ENCODE data around the gene ZKSCAN1. TPM values are rescaled to one million over a fixed set of nuclear protein-coding genes. Genes with fewer than 3 reads are reported as not detected.
"Not testable (repeated sequence)": the region's sequence is repeated elsewhere in the genome, so short reads cannot be mapped to it uniquely, and the experiment has no call there.

ZKSCAN1 gene
- total RNA-seq, 1 experiment from 2014 or later, result 19.4 TPM

- not testable (repeated sequence) for H3K4me3 ChIP-seq; H3K9me3 ChIP-seq (replicated peaks); H3K27ac ChIP-seq; DNase-seq (ENCODE audit: low read depth in 1 of 2, low spot score in 2 of 2); H3K27me3 ChIP-seq (replicated peaks)
- Histone ChIP-seq H3K36me3 (peaks cover 11% of the 10 kb centered on the region; the same call in 1 of the 2 replicates), H3K4me1 (replicated peaks) (peaks cover 18% of the 10 kb centered on the region)
Observed at GRCh38 chr7:100012385-100013327, 2.7 kb upstream of the ZKSCAN1 start.

GRCh38 chr7:100013328-100013676 is 2.1 kb upstream of the ZKSCAN1 start:
- H3K36me3 ChIP-seq, result peaks cover 16% of the 10 kb centered on the region
- H3K27ac ChIP-seq, result no peak overlapping the region
- peaks cover 20% of the 10 kb centered on the region for H3K4me1 ChIP-seq (replicated peaks)
- no peak for DNase-seq (ENCODE audit: low read depth in 1 of 2, low spot score in 2 of 2)
- H3K9me3 ChIP-seq (replicated peaks), result no peaks in the 10 kb centered on the region
- H3K27me3 ChIP-seq (replicated peaks), result no peaks in the 10 kb centered on the region
- H3K4me3 ChIP-seq, result no peak overlapping the region

- H3K4me3 ChIP-seq, result peak overlapping the region; percentile 78
- H3K27me3 ChIP-seq (replicated peaks), result no peaks in the 10 kb centered on the region
- H3K36me3 ChIP-seq, result peaks cover 33% of the 10 kb centered on the region
- peaks cover 20% of the 10 kb centered on the region for H3K4me1 ChIP-seq (replicated peaks)
- peak in 1 of 2 experiments; percentile 30 for DNase-seq (ENCODE audit: low read depth in 1 of 2, low spot score in 2 of 2)
- peak overlapping the region; percentile 91 for H3K27ac ChIP-seq
- H3K9me3 ChIP-seq (replicated peaks), result no peaks in the 10 kb centered on the region
Observed at GRCh38 chr7:100016215-100016901, 962 bp downstream of the ZKSCAN1 start.

GRCh38 chr7:100017300-100017699 is 1.9 kb downstream of the ZKSCAN1 start:
- Histone ChIP-seq H3K4me1 (replicated peaks) (peaks cover 20% of the 10 kb centered on the region), H3K4me3 (no peak overlapping the region; the same call in 1 of the 2 replicates), H3K36me3 (peaks cover 40% of the 10 kb centered on the region)

GRCh38 chr7:100017875-100018274 is 2.5 kb downstream of the ZKSCAN1 start:
- no peak for DNase-seq (ENCODE audit: low read depth in 1 of 2, low spot score in 2 of 2)
- peaks cover 43% of the 10 kb centered on the region for H3K36me3 ChIP-seq
- no peaks in the 10 kb centered on the region for H3K27me3 ChIP-seq (replicated peaks)
- H3K4me3 ChIP-seq, result no peak overlapping the region
- peak overlapping the region; percentile 20; the same call in 1 of the 2 replicates for H3K27ac ChIP-seq
- peaks cover 20% of the 10 kb centered on the region for H3K4me1 ChIP-seq (replicated peaks)
- no peaks in the 10 kb centered on the region for H3K9me3 ChIP-seq (replicated peaks)

More at GRCh38 chr7:100017300-100017699, 1.9 kb downstream of the ZKSCAN1 start:
- DNase-seq (ENCODE audit: low read depth in 1 of 2, low spot score in 2 of 2), result no peak
- Histone ChIP-seq H3K27ac (no peak overlapping the region), H3K27me3 (replicated peaks) (no peaks in the 10 kb centered on the region), H3K9me3 (replicated peaks) (no peaks in the 10 kb centered on the region)

- Histone ChIP-seq H3K9me3 (replicated peaks) (no peaks in the 10 kb centered on the region), H3K4me1 (replicated peaks) (peaks cover 20% of the 10 kb centered on the region), H3K27me3 (replicated peaks) (no peaks in the 10 kb centered on the region), H3K36me3 (peaks cover 62% of the 10 kb centered on the region), H3K27ac (no peak overlapping the region), H3K4me3 (no peak overlapping the region)
- no peak for DNase-seq (ENCODE audit: low read depth in 1 of 2, low spot score in 2 of 2)
Observed at GRCh38 chr7:100019908-100020307, 4.5 kb downstream of the ZKSCAN1 start.

- no peaks in the 10 kb centered on the region for H3K9me3 ChIP-seq (replicated peaks)
- H3K27me3 ChIP-seq (replicated peaks), result no peaks in the 10 kb centered on the region
- H3K36me3 ChIP-seq, result peaks cover 71% of the 10 kb centered on the region
- H3K4me3 ChIP-seq, result no peak overlapping the region
- no peak overlapping the region for H3K27ac ChIP-seq
- H3K4me1 ChIP-seq (replicated peaks), result peaks cover 20% of the 10 kb centered on the region
- no peak for DNase-seq (ENCODE audit: low read depth in 1 of 2, low spot score in 2 of 2)
Observed at GRCh38 chr7:100021297-100021696, 5.9 kb downstream of the ZKSCAN1 start.

GRCh38 chr7:100022621-100023020 is 7.2 kb downstream of the ZKSCAN1 start:
- no peaks in the 10 kb centered on the region for H3K9me3 ChIP-seq (replicated peaks)
- H3K36me3 ChIP-seq, result peaks cover 74% of the 10 kb centered on the region
- peaks cover 7% of the 10 kb centered on the region for H3K4me1 ChIP-seq (replicated peaks)
- no peaks in the 10 kb centered on the region for H3K27me3 ChIP-seq (replicated peaks)
- no peak overlapping the region for H3K27ac ChIP-seq
- DNase-seq (ENCODE audit: low read depth in 1 of 2, low spot score in 2 of 2), result no peak
- H3K4me3 ChIP-seq, result no peak overlapping the region

GRCh38 chr7:100023526-100023925 is 8.1 kb downstream of the ZKSCAN1 start:
- H3K27ac ChIP-seq, result no peak overlapping the region
- no peak overlapping the region for H3K4me3 ChIP-seq
- peaks cover 78% of the 10 kb centered on the region for H3K36me3 ChIP-seq
- no peaks in the 10 kb centered on the region for H3K27me3 ChIP-seq (replicated peaks)
- no peak for DNase-seq (ENCODE audit: low read depth in 1 of 2, low spot score in 2 of 2)
- H3K4me1 ChIP-seq (replicated peaks), result peaks cover 5% of the 10 kb centered on the region; the same call in 1 of the 2 replicates
- H3K9me3 ChIP-seq (replicated peaks), result no peaks in the 10 kb centered on the region

- Histone ChIP-seq H3K27ac (no peak overlapping the region), H3K4me1 (replicated peaks) (peaks cover 5% of the 10 kb centered on the region; the same call in 1 of the 2 replicates), H3K4me3 (no peak overlapping the region), H3K27me3 (replicated peaks) (no peaks in the 10 kb centered on the region), H3K36me3 (peaks cover 72% of the 10 kb centered on the region), H3K9me3 (replicated peaks) (no peaks in the 10 kb centered on the region)
- DNase-seq (ENCODE audit: low read depth in 1 of 2, low spot score in 2 of 2), result no peak
Observed at GRCh38 chr7:100024020-100024619, 8.7 kb downstream of the ZKSCAN1 start.

- no peak overlapping the region for H3K4me3 ChIP-seq
- H3K36me3 ChIP-seq, result peaks cover 82% of the 10 kb centered on the region
- H3K27me3 ChIP-seq (replicated peaks), result no peaks in the 10 kb centered on the region
Observed at GRCh38 chr7:100027197-100027596, 11.8 kb downstream of the ZKSCAN1 start.

GRCh38 chr7:100029596-100029995 is 14.2 kb downstream of the ZKSCAN1 start:
- peaks cover 83% of the 10 kb centered on the region for H3K36me3 ChIP-seq
- peaks cover 17% of the 10 kb centered on the region for H3K4me1 ChIP-seq (replicated peaks)
- 0 out of 2 replicates have a peak, but pooled peaks cover 3% of the 10 kb centered on the region for H3K9me3 ChIP-seq (replicated peaks)
- no peak overlapping the region for H3K4me3 ChIP-seq
- no peak for DNase-seq (ENCODE audit: low read depth in 1 of 2, low spot score in 2 of 2)
- H3K27ac ChIP-seq, result no peak overlapping the region
- no peaks in the 10 kb centered on the region for H3K27me3 ChIP-seq (replicated peaks)

More at GRCh38 chr7:100027197-100027596, 11.8 kb downstream of the ZKSCAN1 start:
- no peak for DNase-seq (ENCODE audit: low read depth in 1 of 2, low spot score in 2 of 2)
- Histone ChIP-seq H3K27ac (no peak overlapping the region), H3K9me3 (replicated peaks) (no peaks in the 10 kb centered on the region), H3K4me1 (replicated peaks) (peaks cover 5% of the 10 kb centered on the region; the same call in 1 of the 2 replicates)

GRCh38 chr7:100033526-100033925 is 18.1 kb downstream of the ZKSCAN1 start:
- Histone ChIP-seq H3K4me1 (replicated peaks) (peaks cover 34% of the 10 kb centered on the region), H3K36me3 (peaks cover 81% of the 10 kb centered on the region), H3K27me3 (replicated peaks) (no peaks in the 10 kb centered on the region), H3K27ac (no peak overlapping the region), H3K4me3 (no peak overlapping the region), H3K9me3 (replicated peaks) (0 out of 2 replicates have a peak, but pooled peaks cover 3% of the 10 kb centered on the region)
- DNase-seq (ENCODE audit: low read depth in 1 of 2, low spot score in 2 of 2), result no peak
